SK-N-MC (cell line): Measurements from ENCODE around the gene PPT2.
"Not testable (repeated sequence)": the region's sequence is repeated elsewhere in the genome, so short reads cannot be mapped to it uniquely, and the experiment has no call there.

Source experiments
- EZH2 ChIP-seq: fragments of 200-600 bp; sonication (generic); IDR thresholded peaks from one replicate; pipeline ENCODE4 v1.6.1; 2017; ENCODE audit warnings: antibody characterized with exemption
- FOXP2 ChIP-seq: optimal IDR thresholded peaks from 2 replicates; pipeline ENCODE3; 2011; ENCODE audit warnings: mild to moderate bottlenecking, moderate library complexity; ENCODE audit not compliant: insufficient read depth; ENCODE audit errors: extremely low read length, control extremely low read depth
- POLR2AphosphoS5 ChIP-seq: IDR thresholded peaks from 2 replicates; pipeline ENCODE4 v1.6.1; 2012; ENCODE audit warnings: mild to moderate bottlenecking, low read depth, low read length, borderline replicate concordance

GRCh38 chr6:32144238-32144637 lies 9.7 kb upstream of the PPT2 start:
- not testable (repeated sequence) for TF ChIP-seq EZH2, POLR2AphosphoS5, FOXP2
